Stimulated activated naive CD4-positive, alpha-beta T cell treated with Interleukin-2 at 50 U/mL for 16 hours (primary cell): ENCODE measurements around the gene CMSS1.
A peak's percentile ranks its signal among the peaks of the same experiment; 100 is the strongest.

ENCODE experiments used
- DNase-seq: peaks from one replicate; lab custom pipeline; 2025; lab: John Stamatoyannopoulos, UW

Gene CMSS1

GRCh38 chr3:100057716-100058575, 240.3 kb downstream of the CMSS1 start:
- no peak for DNase-seq

- DNase-seq = no peak
These were observed 241.8 kb downstream of the CMSS1 start for GRCh38 chr3:100059472-100059871.

- DNase-seq = no peak
These were observed 243.2 kb downstream of the CMSS1 start for GRCh38 chr3:100060685-100061484.

GRCh38 chr3:100062665-100063064, 245.0 kb downstream of the CMSS1 start:
- no peak for DNase-seq

GRCh38 chr3:100063929-100064461, 246.3 kb downstream of the CMSS1 start:
- no peak for DNase-seq

GRCh38 chr3:100067589-100067988, 249.9 kb downstream of the CMSS1 start:
- DNase-seq = no peak

GRCh38 chr3:100068826-100069225, 251.2 kb downstream of the CMSS1 start:
- peak; percentile 72 for DNase-seq

GRCh38 chr3:100069472-100069871, 251.8 kb downstream of the CMSS1 start:
- no peak for DNase-seq

- DNase-seq = no peak
These were observed 254.8 kb downstream of the CMSS1 start for GRCh38 chr3:100072326-100073048.

GRCh38 chr3:100073049-100073713, 255.5 kb downstream of the CMSS1 start:
- DNase-seq = no peak

GRCh38 chr3:100073714-100074307, 256.1 kb downstream of the CMSS1 start:
- DNase-seq = no peak

- no peak for DNase-seq
These were observed 257.5 kb downstream of the CMSS1 start for GRCh38 chr3:100075196-100075595.

GRCh38 chr3:100075851-100076730, 258.4 kb downstream of the CMSS1 start:
- no peak for DNase-seq

GRCh38 chr3:100076731-100077529, 259.3 kb downstream of the CMSS1 start:
- no peak for DNase-seq

- no peak for DNase-seq
These were observed 261.7 kb downstream of the CMSS1 start for GRCh38 chr3:100079328-100079727.

- DNase-seq = no peak
These were observed 262.9 kb downstream of the CMSS1 start for GRCh38 chr3:100080573-100080972.

GRCh38 chr3:100081311-100081710, 263.6 kb downstream of the CMSS1 start:
- no peak for DNase-seq

GRCh38 chr3:100081986-100082692, 264.5 kb downstream of the CMSS1 start:
- no peak for DNase-seq

GRCh38 chr3:100082714-100083113, 265.1 kb downstream of the CMSS1 start:
- DNase-seq = no peak
